ENCODE results near the gene TMEM17.

DNA sequence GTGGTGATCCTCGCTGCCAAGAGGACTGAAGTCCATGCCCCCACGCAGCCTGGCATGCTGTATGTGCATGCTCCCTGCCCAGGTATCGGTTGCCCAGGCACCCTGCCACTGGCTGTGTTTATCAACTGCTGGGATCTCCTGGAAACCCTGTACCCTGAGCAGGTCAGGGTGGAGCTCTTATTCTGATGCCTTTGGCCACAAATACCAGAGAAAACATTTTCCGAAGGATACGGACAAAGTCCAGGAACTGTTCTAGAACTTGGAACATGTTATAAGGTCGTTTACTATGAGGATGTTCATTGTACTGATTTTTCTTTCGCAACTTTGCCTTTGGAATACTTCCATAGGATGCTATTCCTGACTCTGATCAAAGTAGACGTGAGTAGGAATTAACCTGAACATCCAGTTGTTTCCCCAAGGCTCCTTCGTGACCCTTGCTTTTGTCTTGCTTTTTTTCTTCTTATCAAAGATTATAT, 55.2 kb downstream of the TMEM17 start:
- no peak for TF ChIP-seq POLR2A (IDR thresholded peaks at IDR 0.05; ENCODE audit: low read depth, low read length)
- no peak for TF ChIP-seq POLR2AphosphoS5 (IDR thresholded peaks at IDR 0.05; ENCODE audit: low read depth, low read length)
- no peak for TF ChIP-seq TAF1 (IDR thresholded peaks at IDR 0.05; ENCODE audit: low read depth, low read length)
- TF ChIP-seq SPI1 (IDR thresholded peaks at IDR 0.05; ENCODE audit: low read depth, low read length): no peak
